Neuronal stem cell (in vitro differentiated cells): ENCODE data around the gene ACSF3.

Experiments used
- DNase-seq: peaks from one replicate; pipeline ENCODE4 v3.0.0-alpha.2; 2013; ENCODE audit warnings: low spot score
- H2AFZ ChIP-seq: one replicate; pipeline ENCODE4 v1.6.1; 2013; ENCODE audit warnings: mild to moderate bottlenecking, low read length, inconsistent platforms
- H2AK5ac ChIP-seq: 2 replicates; pipeline ENCODE4 v1.6.1; 2013; ENCODE audit warnings: low read depth, mild to moderate bottlenecking, inconsistent platforms, low read length, moderate library complexity, mixed read lengths
- H2BK120ac ChIP-seq: 2 replicates; pipeline ENCODE4 v1.6.1; 2013; ENCODE audit warnings: low read depth, mild to moderate bottlenecking, inconsistent platforms, low read length, moderate library complexity, mixed read lengths
- H2BK12ac ChIP-seq: one replicate; pipeline ENCODE4 v1.6.1; 2013; ENCODE audit warnings: low read length, inconsistent platforms
- H2BK15ac ChIP-seq: 2 replicates; pipeline ENCODE4 v1.6.1; 2013; ENCODE audit warnings: mild to moderate bottlenecking, low read length, inconsistent platforms, mixed read lengths
- H2BK5ac ChIP-seq: one replicate; pipeline ENCODE4 v1.6.1; 2013; ENCODE audit warnings: inconsistent platforms, mild to moderate bottlenecking, low read length, moderate library complexity
- H3K14ac ChIP-seq: one replicate; pipeline ENCODE4 v1.6.1; 2013; ENCODE audit warnings: low read length, inconsistent platforms
- H3K18ac ChIP-seq: 2 replicates; pipeline ENCODE4 v1.6.1; 2013; ENCODE audit warnings: low read length, inconsistent platforms
- H3K23ac ChIP-seq: 2 replicates; pipeline ENCODE4 v1.6.1; 2013; ENCODE audit warnings: low read depth, mild to moderate bottlenecking, mixed read lengths, low read length, inconsistent platforms; ENCODE audit not compliant: poor library complexity
- H3K27ac ChIP-seq: replicated peaks from 3 replicates; pipeline ENCODE4 v1.5.1; 2013; ENCODE audit warnings: low read length, inconsistent platforms
- H3K27me3 ChIP-seq, 3 experiments: 2 replicates each; pipeline ENCODE4 v1.6.1; 2013; ENCODE audit warnings: low read length in 3 of 3, mild to moderate bottlenecking in 2 of 3, inconsistent platforms in 1 of 3, low read depth in 1 of 3, mixed read lengths in 1 of 3, moderate library complexity in 1 of 3; ENCODE audit not compliant: control insufficient read depth in 3 of 3, insufficient read depth in 3 of 3
- H3K36me3 ChIP-seq, 2 donors: replicated peaks in 1 of 2; 2 replicates each; pipeline ENCODE4 v1.6.1; 2013; ENCODE audit warnings: low read length in 2 of 2; ENCODE audit not compliant: control insufficient read depth in 2 of 2, insufficient read depth in 2 of 2
- H3K4ac ChIP-seq: 2 replicates; pipeline ENCODE4 v1.6.1; 2013; ENCODE audit warnings: inconsistent platforms, mild to moderate bottlenecking, low read length, moderate library complexity
- H3K4me1 ChIP-seq, 2 donors: 1 replicate in 1 of 2; 2 replicates in 1 of 2; pipeline ENCODE4 v1.6.1; 2013; ENCODE audit warnings: low read length in 2 of 2, low read depth in 1 of 2; ENCODE audit not compliant: control insufficient read depth in 2 of 2, insufficient read depth in 1 of 2
- H3K4me2 ChIP-seq: one replicate; pipeline ENCODE4 v1.6.1; 2013; ENCODE audit warnings: mild to moderate bottlenecking, low read length, inconsistent platforms; ENCODE audit not compliant: insufficient read depth, poor library complexity, severe bottlenecking
- H3K4me3 ChIP-seq, 2 donors: 2 replicates each; pipeline ENCODE4 v1.5.1; 2013; ENCODE audit warnings: low read length in 2 of 2, mild to moderate bottlenecking in 2 of 2, inconsistent platforms in 1 of 2, moderate library complexity in 1 of 2
- H3K79me1 ChIP-seq: one replicate; pipeline ENCODE4 v1.6.1; 2013; ENCODE audit warnings: low read depth, mild to moderate bottlenecking, inconsistent platforms, low read length, moderate library complexity
- H3K9ac ChIP-seq: one replicate; pipeline ENCODE4 v1.6.1; 2013; ENCODE audit warnings: mild to moderate bottlenecking, low read depth, low read length, inconsistent platforms; ENCODE audit not compliant: poor library complexity
- H3K9me3 ChIP-seq, 2 donors: replicated peaks in 1 of 2; 2 replicates each; pipeline versions ENCODE3 to v1.6.1; 2013; ENCODE audit warnings: low read length in 2 of 2, mild to moderate bottlenecking in 2 of 2, inconsistent platforms in 1 of 2, low read depth in 1 of 2, mixed read lengths in 1 of 2, moderate library complexity in 1 of 2; ENCODE audit not compliant: control insufficient read depth in 2 of 2, insufficient read depth in 1 of 2
- H4K8ac ChIP-seq: one replicate; pipeline ENCODE4 v1.6.1; 2013; ENCODE audit warnings: low read depth, mild to moderate bottlenecking, inconsistent platforms, low read length, moderate library complexity
- H4K91ac ChIP-seq: one replicate; pipeline ENCODE4 v1.6.1; 2013; ENCODE audit warnings: low read length, low read depth, mild to moderate bottlenecking, inconsistent platforms; ENCODE audit not compliant: poor library complexity
- WGBS, 2 donors: extraction: QIAGEN DNeasy Blood & Tissue Kit; methylation state at CpG; one replicate each; pipeline ENCODE4 v1.1.7; 2013; ENCODE audit warnings: missing lambda C conversion rate in 2 of 2, mixed read lengths in 1 of 2; ENCODE audit not compliant: insufficient read length in 2 of 2, insufficient replicate concordance in 1 of 2; ENCODE audit errors: extremely low coverage in 2 of 2; 5-methylcytosine and 5-hydroxymethylcytosine counted together

The ACSF3 gene

GRCh38 chr16:89140401-89140800 is 46.7 kb downstream of the ACSF3 start:
- no CpG with 5 or more reads among the region's 13 CpGs for WGBS, 2 donors
- H3K27me3 ChIP-seq, result no peaks in the 10 kb centered on the region
- no peak overlapping the region for H3K4me3 ChIP-seq
- no peaks in the 10 kb centered on the region for H3K9me3 ChIP-seq
- H3K4me1 ChIP-seq, result no peaks in the 10 kb centered on the region
- no peak overlapping the region for H2AFZ ChIP-seq
- no peak overlapping the region for H4K8ac ChIP-seq
- H3K4me2 ChIP-seq, result no peak overlapping the region
- no peak overlapping the region for H2BK5ac ChIP-seq
- H3K18ac ChIP-seq, result no peak overlapping the region
- peaks cover 25 to 27% of the 10 kb centered on the region in 2 donors for H3K36me3 ChIP-seq
- H3K14ac ChIP-seq, result no peak overlapping the region
- H3K27ac ChIP-seq, result no peak overlapping the region
- H3K23ac ChIP-seq, result no peak overlapping the region
- no peak overlapping the region for H2AK5ac ChIP-seq
- H3K9ac ChIP-seq, result no peak overlapping the region
- H3K79me1 ChIP-seq, result peaks cover 6% of the 10 kb centered on the region
- no peak overlapping the region for H2BK15ac ChIP-seq
- no peak overlapping the region for H4K91ac ChIP-seq
- H3K4ac ChIP-seq, result no peak overlapping the region
- DNase-seq, result no peak
- H2BK12ac ChIP-seq, result no peak overlapping the region
- H2BK120ac ChIP-seq, result no peak overlapping the region

DNA sequence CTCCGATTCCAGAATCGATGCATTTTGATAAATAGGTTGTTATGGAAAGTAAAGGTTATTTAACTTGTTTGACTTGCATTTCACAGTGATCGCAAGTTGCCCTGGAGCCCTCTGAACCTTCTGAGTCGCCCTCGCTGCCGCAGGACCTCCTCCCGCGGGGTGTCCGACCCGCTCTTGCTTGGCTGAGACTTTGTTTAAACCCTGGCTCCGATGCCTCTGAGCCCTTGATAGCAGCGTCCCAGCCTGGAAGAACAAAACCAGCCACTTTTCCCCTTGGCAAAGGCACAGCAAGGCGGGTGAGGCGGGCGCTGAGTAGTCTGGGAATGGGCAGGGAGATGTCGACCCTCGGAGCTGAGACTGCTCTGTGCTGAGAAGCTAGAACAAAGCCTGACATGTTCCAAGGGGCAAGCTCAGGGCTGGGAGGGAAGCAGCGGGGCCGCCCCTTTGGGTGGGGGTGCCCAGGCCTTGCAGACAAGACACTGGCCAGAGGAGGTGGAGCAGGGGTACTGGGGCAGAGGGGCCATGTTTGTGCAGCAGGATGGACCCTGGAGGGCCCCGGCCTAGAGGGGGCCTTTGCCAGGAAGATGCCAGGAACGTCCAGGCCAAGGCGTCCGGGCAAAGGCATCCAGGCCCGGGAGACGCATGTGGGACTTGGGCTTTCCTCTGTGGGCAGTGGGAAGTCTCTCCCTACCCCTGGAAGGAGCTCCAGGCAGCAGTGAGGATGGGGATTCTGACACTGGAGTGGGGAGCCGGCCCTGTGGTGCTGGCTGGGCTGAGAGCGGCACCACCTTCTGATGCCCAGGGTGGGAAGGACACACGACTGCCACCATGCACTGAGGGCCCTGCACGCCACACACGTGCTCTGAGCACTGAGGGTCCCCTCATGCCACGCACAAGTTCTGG is 47.6 kb downstream of the ACSF3 start:
- peak overlapping the region; percentile 39 for H2BK5ac ChIP-seq
- no peak overlapping the region for H4K8ac ChIP-seq
- H2BK120ac ChIP-seq, result no peak overlapping the region
- no peak overlapping the region for H2AK5ac ChIP-seq
- H3K23ac ChIP-seq, result peak overlapping the region; percentile 55
- H3K4me3 ChIP-seq, result no peak overlapping the region
- H3K4me2 ChIP-seq, result no peak overlapping the region
- no peak overlapping the region for H3K27ac ChIP-seq
- H4K91ac ChIP-seq, result no peak overlapping the region
- peaks cover 28 to 29% of the 10 kb centered on the region in 2 donors for H3K36me3 ChIP-seq
- no peak for DNase-seq
- peaks cover 6% of the 10 kb centered on the region for H3K79me1 ChIP-seq
- H3K9me3 ChIP-seq, result peaks cover 0 to under 1% of the 10 kb centered on the region in 2 donors
- no peak overlapping the region for H2BK12ac ChIP-seq
- H3K9ac ChIP-seq, result peak overlapping the region; percentile 21
- H3K18ac ChIP-seq, result no peak overlapping the region
- H3K14ac ChIP-seq, result no peak overlapping the region
- H3K27me3 ChIP-seq, result no peaks in the 10 kb centered on the region
- no peak overlapping the region for H2AFZ ChIP-seq
- H2BK15ac ChIP-seq, result no peak overlapping the region
- no CpG with 5 or more reads among the region's 31 CpGs for WGBS, 2 donors
- no peaks in the 10 kb centered on the region for H3K4me1 ChIP-seq
- no peak overlapping the region for H3K4ac ChIP-seq

GRCh38 chr16:89141884-89142267 is 48.2 kb downstream of the ACSF3 start:
- Histone ChIP-seq H3K4me2 (no peak overlapping the region), H3K23ac (peak overlapping the region; percentile 55), H3K14ac (no peak overlapping the region), H3K4ac (no peak overlapping the region), H4K8ac (no peak overlapping the region), H3K18ac (no peak overlapping the region), H3K9ac (no peak overlapping the region), H3K36me3 (peaks cover 29 to 34% of the 10 kb centered on the region in 2 donors), H2BK120ac (no peak overlapping the region), H3K4me1 (no peaks in the 10 kb centered on the region), H2BK5ac (peak overlapping the region; percentile 39), H2AFZ (no peak overlapping the region), H4K91ac (no peak overlapping the region), H2AK5ac (no peak overlapping the region), H3K4me3 (no peak overlapping the region), H3K27me3 (no peaks in the 10 kb centered on the region), H3K79me1 (peaks cover 6% of the 10 kb centered on the region), H2BK15ac (no peak overlapping the region), H2BK12ac (no peak overlapping the region), H3K27ac (no peak overlapping the region), H3K9me3 (peaks cover 0 to 6% of the 10 kb centered on the region in 2 donors)
- DNase-seq, result no peak
- WGBS, 2 donors, result no CpG with 5 or more reads among the region's 13 CpGs

GRCh38 chr16:89142474-89143195 is 49.0 kb downstream of the ACSF3 start:
- Histone ChIP-seq H3K4ac (no peak overlapping the region), H3K4me3 (no peak overlapping the region)
- no CpG with 5 or more reads among the region's 13 CpGs for WGBS, 2 donors

More at GRCh38 chr16:89142474-89143195, 49.0 kb downstream of the ACSF3 start:
- Histone ChIP-seq H3K27me3 (no peaks in the 10 kb centered on the region), H3K23ac (no peak overlapping the region), H3K27ac (no peak overlapping the region), H3K4me2 (no peak overlapping the region), H3K79me1 (peaks cover 6% of the 10 kb centered on the region), H2BK120ac (peak overlapping the region; percentile 5), H3K14ac (no peak overlapping the region), H3K9me3 (peaks cover 0 to 6% of the 10 kb centered on the region in 2 donors), H2AFZ (no peak overlapping the region), H2BK15ac (no peak overlapping the region), H3K18ac (no peak overlapping the region), H2AK5ac (no peak overlapping the region), H4K8ac (no peak overlapping the region), H2BK5ac (peak overlapping the region; percentile 39), H3K36me3 (peaks cover 32 to 35% of the 10 kb centered on the region in 2 donors), H2BK12ac (no peak overlapping the region), H4K91ac (no peak overlapping the region), H3K9ac (no peak overlapping the region), H3K4me1 (no peaks in the 10 kb centered on the region)
- DNase-seq, result no peak
